Keratinocyte (primary cell): ENCODE results near the gene CCDC150. TPM values are rescaled to one million over a fixed set of nuclear protein-coding genes. Genes with fewer than 3 reads are reported as not detected.
"Not testable (repeated sequence)": the region's sequence is repeated elsewhere in the genome, so short reads cannot be mapped to it uniquely, and the experiment has no call there.

Source experiments
- DNase-seq: peaks from one replicate; pipeline ENCODE4 v3.0.0-alpha.2; 2011; ENCODE audit warnings: low read depth, missing footprints, low spot score
- FAIRE-seq: peaks from 2 replicates; lab custom pipeline; 2011; peaks lifted over from hg19 to GRCh38; lab: Jason Lieb, UNC
- H2AFZ ChIP-seq: 2 replicates; pipeline ENCODE4 v1.6.0; 2012; ENCODE audit warnings: low read length, control low read depth, inconsistent platforms; ENCODE audit not compliant: control insufficient read depth
- H3K27ac ChIP-seq: 2 replicates; pipeline ENCODE4 v1.5.1; 2011; ENCODE audit warnings: low read length; ENCODE audit not compliant: control insufficient read depth, insufficient read depth
- H3K27me3 ChIP-seq: 3 replicates; pipeline ENCODE4 v1.6.0; 2011; ENCODE audit warnings: low read length; ENCODE audit not compliant: control insufficient read depth, insufficient read depth; ENCODE audit errors: extremely low read depth
- H3K36me3 ChIP-seq, 2 experiments: 2 replicates in 1 of 2; 3 replicates in 1 of 2; pipeline ENCODE4 v1.5.1; 2011; ENCODE audit warnings: low read length in 2 of 2, mild to moderate bottlenecking in 1 of 2; ENCODE audit not compliant: control insufficient read depth in 2 of 2, insufficient read depth in 2 of 2; ENCODE audit errors: extremely low read depth in 1 of 2
- H3K4me1 ChIP-seq: 3 replicates; pipeline ENCODE4 v1.5.1; 2011; ENCODE audit warnings: low read length; ENCODE audit not compliant: control insufficient read depth, insufficient read depth; ENCODE audit errors: extremely low read depth
- H3K4me2 ChIP-seq: 3 replicates; pipeline ENCODE4 v1.6.0; 2011; ENCODE audit warnings: low read depth, low read length; ENCODE audit not compliant: control insufficient read depth, insufficient read depth; ENCODE audit errors: extremely low read depth
- H3K4me3 ChIP-seq, 3 experiments: fragments of 200-600 bp in 1 of 3; sonication (generic) in 1 of 3; 2 replicates in 2 of 3; 3 replicates in 1 of 3; pipeline ENCODE4 v1.5.1; 2011 to 2016; ENCODE audit warnings: low read length in 3 of 3, mild to moderate bottlenecking in 3 of 3, control low read depth in 2 of 3, inconsistent platforms in 1 of 3, low read depth in 1 of 3, mixed read lengths in 1 of 3, mixed run types in 1 of 3, moderate library complexity in 1 of 3; ENCODE audit not compliant: control insufficient read depth in 2 of 3, insufficient read depth in 2 of 3; ENCODE audit errors: extremely low read depth in 1 of 3
- H3K79me2 ChIP-seq: 2 replicates; pipeline ENCODE4 v1.6.0; 2012; ENCODE audit warnings: low read length; ENCODE audit not compliant: control insufficient read depth, insufficient read depth
- H3K9ac ChIP-seq: 3 replicates; pipeline ENCODE4 v1.6.0; 2011; ENCODE audit warnings: low read length; ENCODE audit not compliant: control insufficient read depth, insufficient read depth; ENCODE audit errors: extremely low read depth
- H3K9me1 ChIP-seq: 3 replicates; pipeline ENCODE4 v1.6.0; 2011; ENCODE audit warnings: low read length; ENCODE audit not compliant: control insufficient read depth, insufficient read depth; ENCODE audit errors: extremely low read depth
- H3K9me3 ChIP-seq: 2 replicates; pipeline ENCODE4 v1.5.1; 2012; ENCODE audit warnings: low read depth, low read length; ENCODE audit not compliant: control insufficient read depth
- H4K20me1 ChIP-seq: 3 replicates; pipeline ENCODE4 v1.6.0; 2011; ENCODE audit warnings: low read length; ENCODE audit not compliant: control insufficient read depth, insufficient read depth; ENCODE audit errors: extremely low read depth
- CTCF ChIP-seq, 3 experiments: IDR thresholded peaks in 1 of 3; conservative IDR thresholded peaks in 1 of 3; optimal IDR thresholded peaks in 1 of 3; 2 replicates in 2 of 3; 3 replicates in 1 of 3; pipeline versions ENCODE3 to v1.5.1; 2011; ENCODE audit warnings: low read length in 3 of 3, mild to moderate bottlenecking in 3 of 3, moderate library complexity in 2 of 3, control low read depth in 1 of 3, inconsistent platforms in 1 of 3; ENCODE audit not compliant: insufficient read depth in 2 of 3; ENCODE audit errors: extremely low read depth in 1 of 3
- EZH2 ChIP-seq: IDR thresholded peaks from one replicate; pipeline ENCODE4 v1.6.1; 2012; ENCODE audit warnings: inconsistent platforms, mild to moderate bottlenecking, low read length, moderate library complexity
- dilution Hi-C: fragments of 300-500 bp; cut with MboI; formaldehyde crosslinking; loops from one replicate; pipeline ENCODE4 v1.7.0; 2020; ENCODE audit warnings: low sequenced_read_pairs; ENCODE audit not compliant: extremely low pct_ligation_motif_present
- polyA plus RNA-seq, 5 experiments: library from polyadenylated mRNA; depleted of rRNA in 3 of 5; stranded (reverse) in 3 of 5; stranded (forward) in 1 of 5; unstranded in 1 of 5; fragments of >200 nt; gene quantifications; 1 replicate in 1 of 5; 2 replicates in 3 of 5; 3 replicates in 1 of 5; pipeline versions ENCODE4 v1.2.1 to v1.2.3, GENCODE V29; 2011 to 2012; ENCODE audit warnings: missing spikeins in 2 of 5, low read depth in 1 of 5, low replicate concordance in 1 of 5

The CCDC150 gene
- polyA plus RNA-seq, 1 donor (not counting 4 experiments of a cell fraction or from before 2014, with no cell fraction given), result 5.0 TPM

GRCh38 chr2:196703695-196704094 lies 64.2 kb downstream of the CCDC150 start:
- H3K4me2 ChIP-seq, result no peak overlapping the region
- TF ChIP-seq CTCF (optimal IDR thresholded peaks at IDR 0.05 in 1 of 3, IDR thresholded peaks at IDR 0.05 in 1 of 3, conservative IDR thresholded peaks at IDR 0.05 in 1 of 3; ENCODE audit: extremely low read depth in 1 of 3, insufficient read depth in 2 of 3, low read length in 3 of 3) (no peak), EZH2 (no peak)

GRCh38 chr2:196710056-196710455 lies 70.5 kb downstream of the CCDC150 start:
- H3K27me3 ChIP-seq, H3K36me3 ChIP-seq, H3K27ac ChIP-seq, H3K4me1 ChIP-seq, H2AFZ ChIP-seq, H4K20me1 ChIP-seq, FAIRE-seq, H3K9ac ChIP-seq, H3K9me3 ChIP-seq, H3K4me3 ChIP-seq, H3K79me2 ChIP-seq, DNase-seq, H3K9me1 ChIP-seq, H3K4me2 ChIP-seq, dilution Hi-C loops: not testable (repeated sequence)

More at GRCh38 chr2:196703695-196704094, 64.2 kb downstream of the CCDC150 start:
- Histone ChIP-seq H4K20me1 (no peaks in the 10 kb centered on the region), H3K9me1 (no peaks in the 10 kb centered on the region), H3K27ac (no peak overlapping the region), H3K4me3 (no peak overlapping the region), H3K9me3 (no peaks in the 10 kb centered on the region), H3K9ac (no peak overlapping the region), H3K27me3 (no peaks in the 10 kb centered on the region), H2AFZ (no peak overlapping the region), H3K36me3 (no peaks in the 10 kb centered on the region), H3K4me1 (no peaks in the 10 kb centered on the region), H3K79me2 (no peaks in the 10 kb centered on the region)
- dilution Hi-C loops, result no loop called here
- FAIRE-seq (no peak), DNase-seq (no peak)

- Histone ChIP-seq H3K9me1 (no peaks in the 10 kb centered on the region), H3K27ac (no peak overlapping the region)
- dilution Hi-C loops, result no loop called here
These were observed 72.1 kb downstream of the CCDC150 start for GRCh38 chr2:196711625-196712024.

More at GRCh38 chr2:196711625-196712024, 72.1 kb downstream of the CCDC150 start:
- Histone ChIP-seq H3K79me2 (no peaks in the 10 kb centered on the region), H2AFZ (no peak overlapping the region), H3K9ac (no peak overlapping the region), H3K4me2 (no peak overlapping the region), H3K9me3 (no peaks in the 10 kb centered on the region), H3K27me3 (no peaks in the 10 kb centered on the region), H3K4me1 (no peaks in the 10 kb centered on the region), H3K4me3 (no peak overlapping the region), H3K36me3 (no peaks in the 10 kb centered on the region), H4K20me1 (no peaks in the 10 kb centered on the region)
- no peak for FAIRE-seq
- TF ChIP-seq CTCF (optimal IDR thresholded peaks at IDR 0.05 in 1 of 3, IDR thresholded peaks at IDR 0.05 in 1 of 3, conservative IDR thresholded peaks at IDR 0.05 in 1 of 3; ENCODE audit: extremely low read depth in 1 of 3, insufficient read depth in 2 of 3, low read length in 3 of 3), result no peak
- TF ChIP-seq EZH2, result no peak
- no peak for DNase-seq
